Measurements from ENCODE around the gene OASL.

The OASL gene

DNA sequence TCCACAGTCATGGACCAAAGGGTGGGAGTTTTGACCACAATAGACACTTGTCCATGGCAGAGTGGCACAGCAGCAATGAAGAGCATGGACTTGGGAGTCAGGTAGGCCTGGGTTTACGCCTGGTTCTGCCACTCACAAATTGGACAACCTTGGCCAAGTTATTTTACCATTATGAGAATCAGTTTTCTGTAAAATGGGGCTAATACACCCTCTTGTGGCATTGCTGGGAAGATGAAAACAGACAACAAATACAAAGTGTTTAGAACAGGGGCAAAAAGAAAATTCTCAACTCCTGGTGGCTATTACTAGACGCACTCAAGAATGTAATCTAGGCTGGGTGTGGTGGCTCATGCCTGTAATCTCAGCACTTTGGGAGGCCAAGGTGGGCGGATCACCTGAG, 25.3 kb downstream of the OASL start:
- DNase-seq = no peak

DNA sequence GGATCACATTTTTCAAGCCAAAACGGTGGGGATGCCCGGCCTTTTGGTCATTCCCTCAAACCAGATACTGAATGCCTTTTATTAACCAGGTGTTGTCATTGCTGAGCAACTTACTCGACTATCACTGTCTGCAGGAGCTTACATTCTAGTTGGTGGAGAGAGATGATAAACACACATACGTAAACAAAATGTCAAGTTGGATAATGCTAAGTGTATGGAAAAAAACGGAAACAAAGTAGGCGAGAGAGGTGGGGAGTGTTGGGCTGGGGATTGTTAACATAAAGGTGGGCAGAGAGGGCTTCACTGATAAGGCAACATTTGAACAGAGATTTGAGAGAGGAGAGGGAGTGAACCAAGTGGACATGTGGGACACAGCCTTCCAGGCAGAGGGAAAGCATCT, 27.2 kb downstream of the OASL start:
- DNase-seq = no peak

DNA sequence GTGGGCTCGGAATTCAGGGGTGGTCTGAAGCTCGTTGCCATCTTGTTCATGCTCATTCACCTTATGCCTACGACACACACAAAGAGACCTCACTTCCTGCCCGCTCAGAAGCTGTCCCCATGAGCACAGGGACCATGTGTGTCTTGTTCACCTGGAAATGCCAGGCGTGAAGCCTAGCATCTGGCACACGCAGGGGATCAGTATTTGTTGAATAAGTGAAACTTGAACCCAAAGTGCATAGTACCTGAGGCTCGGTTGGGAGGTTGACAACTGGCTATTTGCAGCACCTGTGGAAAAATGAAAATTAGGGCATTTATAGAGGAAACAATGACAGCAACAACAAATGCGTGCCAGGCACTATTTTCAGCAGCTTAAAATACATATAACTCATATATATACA, 28.2 kb downstream of the OASL start:
- no peak for DNase-seq

DNA sequence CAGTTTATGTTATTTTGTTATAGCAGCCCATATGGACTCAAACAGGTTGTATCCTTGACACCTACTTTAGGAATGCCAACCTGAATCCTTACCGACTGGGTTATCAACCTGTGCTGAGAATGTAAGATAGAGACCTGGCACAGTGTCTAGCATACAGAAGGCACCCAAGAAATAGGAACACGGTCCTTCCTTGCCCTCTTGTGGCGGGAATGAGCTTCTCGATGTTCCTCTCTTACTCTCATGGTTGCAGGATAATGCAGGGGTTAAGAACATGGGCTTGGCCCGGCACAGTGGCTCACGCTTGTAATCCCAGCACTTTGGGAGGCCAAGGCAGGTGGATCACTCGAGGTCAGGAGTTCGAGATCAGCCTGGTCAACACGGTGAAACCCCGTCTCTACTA, 29.3 kb downstream of the OASL start:
- no peak for DNase-seq

DNA sequence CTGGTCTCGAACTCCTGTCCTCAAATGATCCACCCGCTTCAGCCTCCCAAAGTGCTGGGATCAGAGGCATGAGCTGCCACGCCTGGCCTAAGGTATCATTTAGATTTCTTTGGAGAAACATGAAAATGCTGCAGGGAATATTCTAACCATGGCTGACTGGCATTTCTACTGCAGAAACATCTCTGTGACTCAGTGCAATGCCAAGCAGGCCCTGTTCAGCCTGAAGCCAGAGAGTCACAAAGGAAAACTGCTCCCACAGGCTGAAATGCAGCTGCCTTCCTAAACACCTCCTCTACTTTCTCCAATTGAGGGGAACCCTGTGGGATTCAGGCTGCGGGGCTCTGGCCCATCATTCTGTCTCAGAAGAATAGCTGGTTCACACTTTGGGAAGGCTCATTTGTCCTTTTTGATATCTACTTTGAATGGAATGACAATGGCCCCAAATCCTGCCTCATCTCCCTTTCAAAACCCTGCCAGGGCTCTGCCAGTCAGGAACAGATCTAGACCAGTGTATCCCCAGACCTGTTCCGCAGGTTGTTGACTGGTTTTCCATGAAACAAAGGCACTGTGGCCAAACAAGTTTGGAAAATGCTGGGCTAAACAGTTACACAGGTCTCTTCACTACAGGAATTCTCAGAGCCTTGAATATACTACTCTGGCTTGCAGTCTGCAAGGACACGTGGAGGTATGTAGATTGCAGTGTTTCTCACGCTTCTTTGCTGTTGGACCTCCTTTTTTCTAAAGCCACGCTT, 30.5 kb downstream of the OASL start:
- DNase-seq = no peak

DNA sequence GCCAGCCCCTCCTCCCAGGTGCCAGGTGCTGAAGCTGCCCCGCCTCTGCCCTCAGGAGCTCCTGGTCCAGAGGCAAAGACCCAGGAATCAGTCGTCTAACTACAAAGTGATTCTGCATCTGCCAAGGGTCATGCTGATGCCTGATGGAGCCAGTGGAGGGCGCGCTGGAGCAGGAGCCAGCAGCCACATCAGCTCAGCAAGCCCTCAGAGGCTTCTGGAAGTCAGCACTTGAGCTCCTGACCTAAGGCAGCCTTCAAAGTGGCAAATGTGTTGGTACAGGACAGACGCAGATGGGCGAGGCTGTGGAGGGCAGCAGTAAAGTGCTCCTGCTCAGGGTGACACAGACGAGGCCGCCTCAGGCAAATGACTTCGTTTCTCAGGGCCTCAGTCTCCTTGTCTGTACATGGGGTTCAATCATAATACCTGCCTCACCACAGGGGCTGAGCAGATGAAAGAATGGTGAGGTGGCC, 33.7 kb downstream of the OASL start:
- peak; percentile 22 for DNase-seq

DNA sequence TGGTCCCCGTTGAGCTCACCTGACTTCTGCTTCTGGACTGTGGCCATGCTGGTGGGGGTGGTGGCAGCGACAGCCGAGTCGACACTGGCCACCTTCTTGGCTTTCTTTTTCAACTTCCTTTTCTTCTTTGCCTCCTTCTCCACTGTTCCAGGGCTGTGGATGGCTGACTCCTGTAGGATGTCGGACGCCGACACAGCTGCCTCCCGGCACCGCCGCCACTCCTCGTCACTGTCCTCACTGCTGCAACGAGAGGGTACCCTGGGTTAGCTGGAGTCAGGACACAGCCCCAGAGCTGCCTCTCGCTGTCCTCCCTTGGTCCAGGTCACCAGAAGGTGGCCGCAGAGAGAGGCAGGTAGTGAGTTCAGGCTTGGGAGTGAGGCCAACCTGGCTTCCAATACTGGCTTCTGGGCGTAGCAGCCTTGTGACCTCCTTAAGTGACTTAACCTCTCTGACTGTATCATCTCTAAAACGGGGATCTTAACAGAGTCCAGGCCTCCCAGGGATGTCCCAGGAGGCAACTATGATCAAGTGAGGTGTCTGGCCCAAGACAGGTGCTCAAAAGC, 34.7 kb downstream of the OASL start:
- no peak for DNase-seq

DNA sequence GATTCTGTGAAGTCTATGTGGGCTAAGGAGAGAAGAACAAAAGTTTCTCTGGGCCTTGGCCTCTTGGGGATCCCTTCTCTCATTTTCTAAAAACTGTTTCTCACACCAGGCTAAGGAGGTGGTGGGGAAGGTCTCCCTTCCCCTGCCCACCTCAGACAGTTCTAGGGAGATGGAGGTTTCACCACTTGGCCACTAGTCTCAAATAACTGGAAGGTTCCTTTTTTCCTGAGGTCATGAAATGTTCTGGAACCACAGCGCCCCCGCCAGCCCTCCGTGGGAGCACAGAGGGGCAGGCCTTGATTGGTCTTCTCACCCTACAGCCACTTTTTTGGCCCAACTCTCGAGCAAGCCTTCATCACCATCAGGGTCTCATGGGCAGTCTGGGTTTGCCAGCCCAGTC, 35.4 kb downstream of the OASL start:
- no peak for DNase-seq

DNA sequence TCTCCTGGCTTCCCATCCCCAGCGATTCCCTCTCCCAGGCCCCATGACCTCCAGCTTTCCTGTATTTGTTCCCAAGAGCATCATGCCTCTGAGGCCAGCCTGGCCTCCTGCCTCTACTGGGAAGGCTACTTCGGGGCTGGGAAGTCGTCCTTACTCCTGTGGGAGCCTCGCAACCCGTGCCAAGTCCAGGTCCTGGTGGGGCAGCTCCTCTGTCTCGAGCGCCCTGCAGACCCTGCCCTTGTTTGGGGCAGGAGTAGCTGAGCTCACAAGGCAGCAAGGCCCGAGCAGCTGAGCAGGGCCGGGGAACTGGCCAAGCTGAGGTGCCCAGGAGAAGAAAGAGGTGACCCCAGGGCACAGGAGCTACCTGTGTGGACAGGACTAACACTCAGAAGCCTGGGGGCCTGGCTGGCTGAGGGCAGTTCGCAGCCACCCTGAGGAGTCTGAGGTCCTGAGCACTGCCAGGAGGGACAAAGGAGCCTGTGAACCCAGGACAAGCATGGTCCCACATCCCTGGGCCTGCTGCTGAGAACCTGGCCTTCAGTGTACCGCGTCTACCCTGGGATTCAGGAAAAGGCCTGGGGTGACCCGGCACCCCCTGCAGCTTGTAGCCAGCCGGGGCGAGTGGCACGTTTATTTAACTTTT, 37.1 kb downstream of the OASL start:
- DNase-seq = no peak

DNA sequence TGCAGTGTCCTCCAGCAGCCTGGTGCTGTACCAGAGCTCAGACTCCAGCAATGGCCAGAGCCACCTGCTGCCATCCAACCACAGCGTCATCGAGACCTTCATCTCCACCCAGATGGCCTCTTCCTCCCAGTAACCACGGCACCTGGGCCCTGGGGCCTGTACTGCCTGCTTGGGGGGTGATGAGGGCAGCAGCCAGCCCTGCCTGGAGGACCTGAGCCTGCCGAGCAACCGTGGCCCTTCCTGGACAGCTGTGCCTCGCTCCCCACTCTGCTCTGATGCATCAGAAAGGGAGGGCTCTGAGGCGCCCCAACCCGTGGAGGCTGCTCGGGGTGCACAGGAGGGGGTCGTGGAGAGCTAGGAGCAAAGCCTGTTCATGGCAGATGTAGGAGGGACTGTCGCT, 38.0 kb downstream of the OASL start:
- DNase-seq = no peak

DNA sequence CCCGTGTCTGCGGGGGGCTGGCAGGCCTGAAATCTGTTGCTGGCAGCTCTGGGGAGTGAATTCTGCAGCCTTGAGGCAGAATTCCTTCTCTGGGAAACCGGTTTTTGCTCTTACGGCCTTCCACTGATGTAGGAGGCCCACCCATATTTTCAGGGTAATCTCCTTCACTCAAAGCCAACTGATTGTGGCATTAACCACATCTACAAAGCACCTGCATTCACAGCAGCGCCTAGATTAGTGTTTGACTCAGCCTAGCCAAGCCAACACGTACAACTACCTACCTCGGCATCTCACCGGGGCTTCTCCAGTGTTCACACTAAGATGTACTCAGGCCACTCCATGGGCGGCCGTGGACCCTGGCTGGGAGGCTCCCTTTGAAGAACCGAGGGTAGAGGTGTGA, 38.5 kb downstream of the OASL start:
- DNase-seq = no peak

DNA sequence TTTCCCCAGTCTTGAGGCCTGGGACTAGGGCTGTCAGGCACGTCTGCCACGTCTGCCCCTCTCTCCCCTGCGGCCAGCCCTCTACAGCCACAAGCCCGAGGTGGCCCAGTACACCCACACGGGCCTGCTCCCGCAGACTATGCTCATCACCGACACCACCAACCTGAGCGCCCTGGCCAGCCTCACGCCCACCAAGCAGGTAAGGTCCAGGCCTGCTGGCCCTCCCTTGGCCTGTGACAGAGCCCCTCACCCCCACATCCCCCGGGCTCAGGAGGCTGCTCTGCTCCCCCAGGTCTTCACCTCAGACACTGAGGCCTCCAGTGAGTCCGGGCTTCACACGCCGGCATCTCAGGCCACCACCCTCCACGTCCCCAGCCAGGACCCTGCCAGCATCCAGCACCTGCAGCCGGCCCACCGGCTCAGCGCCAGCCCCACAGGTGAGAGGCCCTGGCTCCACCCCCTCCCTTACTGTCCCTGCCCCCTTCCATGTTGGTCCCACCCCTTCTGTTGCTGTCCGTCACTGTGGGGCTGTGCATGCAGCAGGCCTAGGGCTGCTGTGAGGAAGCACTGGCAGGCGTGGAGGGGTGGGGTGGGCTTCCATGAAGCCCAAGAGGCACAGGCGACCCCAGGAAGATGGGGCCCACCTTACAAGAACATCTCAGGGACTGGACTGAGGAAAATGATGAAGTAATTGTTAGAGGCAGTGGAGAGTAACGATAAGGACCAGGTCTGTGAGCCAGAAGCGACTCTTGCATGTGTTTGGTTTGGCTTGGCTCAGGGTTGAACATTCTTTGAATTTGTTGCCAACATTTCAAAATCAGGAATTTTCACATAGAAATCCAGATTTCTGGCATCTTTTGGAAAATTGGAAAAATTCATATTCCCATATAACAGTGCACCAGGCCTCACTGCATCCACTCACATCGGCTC, 39.6 kb downstream of the OASL start:
- no peak for DNase-seq

DNA sequence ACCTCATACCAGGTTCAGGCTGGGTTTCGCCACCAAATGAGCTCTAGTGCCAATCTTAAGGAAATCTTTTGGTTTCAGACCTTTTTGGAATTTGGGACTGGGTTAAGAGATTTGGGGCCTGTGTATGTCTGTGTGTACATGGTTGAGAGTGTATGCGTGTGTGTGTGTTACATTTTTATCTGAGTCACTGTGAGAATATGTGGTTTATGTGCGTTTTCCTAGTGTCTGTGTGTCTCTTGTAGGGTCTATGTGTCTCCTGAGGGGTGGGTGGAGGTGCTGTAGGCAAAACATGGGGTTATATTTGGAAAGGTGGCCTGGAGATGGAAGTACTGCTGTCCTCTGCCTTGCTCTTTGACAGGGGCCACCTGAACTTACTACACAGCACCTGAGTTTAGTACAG, 40.6 kb downstream of the OASL start:
- no peak for DNase-seq

DNA sequence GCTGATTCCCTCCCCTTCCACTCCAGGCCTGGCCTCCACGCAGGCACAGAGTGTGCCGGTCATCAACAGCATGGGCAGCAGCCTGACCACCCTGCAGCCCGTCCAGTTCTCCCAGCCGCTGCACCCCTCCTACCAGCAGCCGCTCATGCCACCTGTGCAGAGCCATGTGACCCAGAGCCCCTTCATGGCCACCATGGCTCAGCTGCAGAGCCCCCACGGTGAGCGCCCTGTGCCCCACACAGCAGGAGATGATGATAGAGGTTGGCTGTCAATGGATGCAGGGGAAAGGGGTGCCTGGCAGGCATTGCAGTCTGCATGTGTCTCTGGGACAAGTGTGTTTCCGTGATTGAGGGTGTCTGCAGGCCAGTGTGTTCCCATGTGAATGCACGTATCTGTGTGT, 41.6 kb downstream of the OASL start:
- DNase-seq = no peak

DNA sequence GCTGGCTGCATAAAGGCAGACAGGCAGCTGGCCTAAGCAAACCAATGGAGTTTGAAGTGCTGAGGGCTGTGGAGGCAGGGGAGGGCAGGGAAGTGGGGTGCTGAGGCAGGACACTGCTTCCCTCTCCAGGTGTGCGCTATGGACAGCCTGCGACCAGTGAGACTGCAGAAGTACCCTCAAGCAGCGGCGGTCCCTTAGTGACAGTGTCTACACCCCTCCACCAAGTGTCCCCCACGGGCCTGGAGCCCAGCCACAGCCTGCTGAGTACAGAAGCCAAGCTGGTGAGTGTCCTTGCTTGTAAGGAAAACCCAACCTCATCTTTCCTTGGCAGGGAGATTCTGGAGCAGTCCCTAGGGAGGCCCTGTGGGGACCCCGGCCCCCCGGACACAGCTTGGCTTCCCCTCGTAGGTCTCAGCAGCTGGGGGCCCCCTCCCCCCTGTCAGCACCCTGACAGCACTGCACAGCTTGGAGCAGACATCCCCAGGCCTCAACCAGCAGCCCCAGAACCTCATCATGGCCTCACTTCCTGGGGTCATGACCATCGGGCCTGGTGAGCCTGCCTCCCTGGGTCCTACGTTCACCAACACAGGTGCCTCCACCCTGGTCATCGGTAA, 42.8 kb downstream of the OASL start:
- DNase-seq = no peak

DNA sequence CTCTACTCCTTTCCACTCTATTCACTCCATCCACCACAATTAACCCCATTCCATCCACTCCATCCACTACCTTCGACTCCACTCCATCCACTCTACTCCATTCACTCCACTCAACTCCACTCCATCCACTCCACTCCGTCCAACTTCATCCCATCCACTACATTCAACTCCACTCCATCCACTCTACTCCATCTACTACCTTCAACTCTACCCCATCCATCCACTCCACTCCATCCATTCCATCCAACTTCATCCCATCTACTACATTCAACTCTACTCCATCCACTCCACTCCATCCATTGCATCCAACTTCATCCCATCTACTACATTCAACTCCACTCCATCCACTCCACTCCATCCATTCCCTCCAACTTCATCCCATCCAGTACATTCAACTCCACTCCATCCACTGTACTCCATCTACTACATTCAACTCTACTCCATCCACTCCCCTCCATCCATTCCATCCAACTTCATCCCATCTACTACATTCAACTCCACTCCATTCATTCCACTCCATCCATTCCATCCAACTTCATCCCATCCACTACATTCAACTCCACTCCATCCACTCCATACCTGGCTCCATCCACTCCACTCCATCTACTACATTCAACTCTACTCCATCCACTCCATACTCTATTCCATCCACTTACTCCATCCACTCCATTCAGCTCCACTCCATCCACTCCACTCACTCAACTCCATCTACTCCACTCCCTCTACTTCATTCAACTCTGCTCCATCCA, 44.3 kb downstream of the OASL start:
- DNase-seq = no peak

DNA sequence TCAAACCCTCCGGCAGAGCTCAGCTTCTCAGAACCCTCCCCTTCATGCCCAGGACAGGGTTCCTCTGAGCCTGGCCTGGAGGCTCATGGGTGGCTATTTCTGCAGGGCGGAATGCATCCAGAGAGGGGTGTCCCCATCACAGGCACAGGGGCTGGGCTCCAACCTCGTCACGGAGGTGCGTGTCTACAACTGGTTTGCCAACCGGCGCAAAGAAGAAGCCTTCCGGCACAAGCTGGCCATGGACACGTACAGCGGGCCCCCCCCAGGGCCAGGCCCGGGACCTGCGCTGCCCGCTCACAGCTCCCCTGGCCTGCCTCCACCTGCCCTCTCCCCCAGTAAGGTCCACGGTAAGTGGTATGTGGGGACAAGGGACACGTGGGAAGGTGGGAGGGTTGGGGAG, 45.0 kb downstream of the OASL start:
- DNase-seq = no peak

DNA sequence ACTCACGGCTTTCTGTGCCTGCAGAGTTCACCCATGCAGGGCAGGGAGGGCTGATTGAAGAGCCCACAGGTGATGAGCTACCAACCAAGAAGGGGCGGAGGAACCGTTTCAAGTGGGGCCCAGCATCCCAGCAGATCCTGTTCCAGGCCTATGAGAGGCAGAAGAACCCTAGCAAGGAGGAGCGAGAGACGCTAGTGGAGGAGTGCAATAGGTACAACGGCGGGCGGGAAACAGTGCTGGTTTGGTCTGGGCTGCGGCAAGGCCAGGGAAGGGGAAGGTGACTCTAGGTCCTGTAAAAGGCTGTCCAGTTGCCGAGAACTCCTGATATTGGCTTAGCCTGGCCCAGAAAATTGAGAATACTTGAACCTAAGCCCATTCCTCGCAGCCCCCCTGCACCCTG, 45.5 kb downstream of the OASL start:
- no peak for DNase-seq

DNA sequence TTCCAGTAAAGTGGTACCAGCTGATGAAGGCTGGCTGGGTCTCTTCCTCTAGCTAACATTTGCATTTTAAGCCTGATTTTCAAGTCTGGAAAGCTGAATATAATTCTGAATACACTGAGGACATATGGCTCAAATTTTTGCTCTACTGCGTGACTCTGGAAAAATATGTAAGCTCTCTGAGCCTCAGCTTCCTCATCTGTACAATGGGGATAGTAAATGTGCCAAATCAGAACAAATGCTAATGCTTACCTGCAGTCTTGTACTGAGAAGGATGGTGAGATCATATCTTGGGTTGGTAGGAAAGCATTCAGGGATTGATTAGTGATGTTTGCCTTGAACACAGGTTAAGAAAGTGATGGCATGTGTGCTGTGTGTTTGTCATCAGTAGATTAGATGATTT, 46.1 kb downstream of the OASL start:
- no peak for DNase-seq

DNA sequence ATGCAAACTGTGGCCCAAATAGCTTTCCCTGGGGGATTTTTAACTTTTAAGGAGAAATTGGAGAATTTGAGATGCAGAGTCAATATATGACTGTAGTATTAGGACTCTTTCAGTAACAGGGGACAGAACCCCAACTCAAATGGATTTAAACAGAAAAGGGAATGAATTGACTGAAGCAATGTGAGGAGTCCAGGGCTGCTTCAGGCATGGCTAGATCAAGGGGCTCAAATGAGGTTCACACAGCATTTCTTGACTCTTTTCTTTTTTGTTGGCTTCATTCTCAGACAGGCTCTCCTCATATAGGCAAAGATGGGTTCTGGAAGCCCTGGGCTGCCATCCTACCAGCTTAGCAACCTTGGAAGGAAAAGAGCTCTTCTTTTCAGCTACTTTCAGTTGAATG, 47.1 kb downstream of the OASL start:
- no peak for DNase-seq

DNA sequence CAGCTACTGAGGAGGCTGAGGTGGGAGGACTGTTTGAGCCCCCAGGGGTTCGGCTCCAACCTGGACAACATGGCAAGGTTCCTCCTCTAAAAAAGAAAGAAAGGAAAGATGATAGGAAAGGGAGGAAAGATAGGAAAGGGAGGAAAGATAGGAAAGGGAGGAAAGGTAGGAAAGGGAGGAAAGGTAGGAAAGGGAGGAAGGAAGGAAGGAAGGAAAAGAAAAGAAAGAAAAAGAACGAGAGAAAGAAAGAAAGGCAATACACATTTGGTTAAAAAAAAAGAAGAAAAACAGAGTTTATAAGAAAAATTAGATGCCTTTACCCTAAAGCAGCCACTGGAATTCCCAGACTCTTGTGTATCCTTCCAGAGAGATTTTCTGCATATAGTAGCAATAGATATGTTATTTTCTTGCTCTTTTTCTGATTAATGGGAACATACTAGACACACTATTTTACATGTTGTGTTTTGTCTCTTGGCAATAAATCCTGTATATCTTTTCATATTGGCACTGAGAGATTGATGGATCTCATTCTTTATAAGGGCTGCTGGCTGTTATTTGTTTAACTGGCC, 48.5 kb downstream of the OASL start:
- DNase-seq = no peak

DNA sequence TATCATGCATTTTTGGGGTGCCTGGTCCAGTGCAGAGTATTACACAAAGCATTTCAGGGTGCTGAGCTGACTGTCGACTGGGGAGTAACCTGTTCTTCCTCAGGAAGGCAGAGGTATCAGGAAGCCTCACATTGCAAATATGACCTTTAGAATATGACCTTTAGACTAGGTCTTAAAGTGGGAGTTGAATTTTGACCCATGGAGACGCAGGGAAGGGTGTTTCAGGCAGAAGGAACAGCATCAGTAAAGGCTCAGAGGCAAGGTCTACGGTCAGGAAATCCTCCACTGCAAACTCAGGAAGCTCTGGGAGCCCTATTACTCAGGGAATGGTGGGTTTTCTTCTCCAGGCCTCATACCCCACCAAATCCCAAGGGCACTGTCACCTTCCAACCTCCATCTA, 49.4 kb downstream of the OASL start:
- DNase-seq = no peak

All from effector CD4-positive, alpha-beta T cell (primary cell).